SK-N-SH (cell line): ENCODE results near the gene SMIM3.

Source experiments
- CTCF ChIP-seq: fragments of 200-600 bp; sonication (generic); IDR thresholded peaks from 2 replicates; pipeline ENCODE4 v1.6.1; 2017; ENCODE audit warnings: antibody characterized with exemption, mild to moderate bottlenecking, moderate library complexity
- EP300 ChIP-seq, 2 experiments: IDR thresholded peaks; 2 replicates each; pipeline versions ENCODE4 v1.4.0 to v1.6.1; 2012; ENCODE audit warnings: borderline replicate concordance in 1 of 2, low read depth in 1 of 2, low read length in 1 of 2
- FOXJ3 ChIP-seq: sonication (generic); formaldehyde crosslinking; IDR thresholded peaks from 2 replicates; pipeline ENCODE4 v1.5.1; 2020; ENCODE audit warnings: mild to moderate bottlenecking, missing genetic modification reagents
- MAX ChIP-seq: IDR thresholded peaks from 2 replicates; pipeline ENCODE4 v1.4.0; 2012; ENCODE audit warnings: low read depth
- NFIC ChIP-seq: IDR thresholded peaks from 2 replicates; pipeline ENCODE4 v1.4.0; 2012; ENCODE audit warnings: borderline replicate concordance
- NRF1 ChIP-seq: IDR thresholded peaks from 2 replicates; pipeline ENCODE4 v1.6.1; 2012; ENCODE audit warnings: low read depth, mild to moderate bottlenecking, low read length
- PBX3 ChIP-seq: IDR thresholded peaks from 2 replicates; pipeline ENCODE4; 2012
- POLR2AphosphoS5 ChIP-seq: IDR thresholded peaks from 2 replicates; pipeline ENCODE4 v1.6.1; 2012; ENCODE audit warnings: low read depth, low read length
- SIN3A ChIP-seq: IDR thresholded peaks from 2 replicates; pipeline ENCODE4 v1.6.1; 2012; ENCODE audit warnings: low read depth, mild to moderate bottlenecking, low read length, moderate library complexity, borderline replicate concordance
- SMC3 ChIP-seq: IDR thresholded peaks from 2 replicates; pipeline ENCODE4 v1.6.1; 2012; ENCODE audit warnings: low read depth, low read length, improper control_type of control experiment
- TAF1 ChIP-seq: IDR thresholded peaks from 2 replicates; pipeline ENCODE4 v1.6.1; 2012; ENCODE audit warnings: low read depth, mild to moderate bottlenecking, low read length, moderate library complexity, borderline replicate concordance
- TCF12 ChIP-seq: IDR thresholded peaks from 2 replicates; pipeline ENCODE4 v1.4.0; 2012
- TEAD4 ChIP-seq: IDR thresholded peaks from 2 replicates; pipeline ENCODE4 v1.4.0; 2012; ENCODE audit warnings: mild to moderate bottlenecking, borderline replicate concordance; ENCODE audit not compliant: insufficient read depth
- ZBTB33 ChIP-seq: IDR thresholded peaks from 2 replicates; pipeline ENCODE4 v1.4.0; 2012; ENCODE audit warnings: low read depth, borderline replicate concordance

GRCh38 chr5:150738862-150739261 is 39.7 kb upstream of the SMIM3 start:
- no peak for TF ChIP-seq CTCF
- TF ChIP-seq POLR2AphosphoS5 = no peak
- TF ChIP-seq TAF1 = no peak
- no peak for TF ChIP-seq EP300 (IDR thresholded peaks at IDR 0.05; ENCODE audit: borderline replicate concordance in 1 of 2, low read depth in 1 of 2, low read length in 1 of 2)
- TF ChIP-seq MAX = no peak
- no peak for TF ChIP-seq NFIC
- TF ChIP-seq SIN3A = no peak
- TF ChIP-seq SMC3 = no peak
- no peak for TF ChIP-seq ZBTB33
- no peak for TF ChIP-seq NRF1
- TF ChIP-seq TCF12 = no peak
- no peak for TF ChIP-seq TEAD4
- no peak for TF ChIP-seq FOXJ3
- no peak for TF ChIP-seq PBX3
